Activated CD4-positive, alpha-beta T cell treated with anti-CD3 and anti-CD28 coated beads for 1 hour (primary cell): ENCODE measurements around the gene RBM33.
A peak's percentile ranks its signal among the peaks of the same experiment; 100 is the strongest.
"Not testable (repeated sequence)": the region's sequence is repeated elsewhere in the genome, so short reads cannot be mapped to it uniquely, and the experiment has no call there.

ENCODE experiments used
- DNase-seq: peaks from one replicate; pipeline ENCODE4 v3.0.0-alpha.2; 2020

RBM33 gene

DNA sequence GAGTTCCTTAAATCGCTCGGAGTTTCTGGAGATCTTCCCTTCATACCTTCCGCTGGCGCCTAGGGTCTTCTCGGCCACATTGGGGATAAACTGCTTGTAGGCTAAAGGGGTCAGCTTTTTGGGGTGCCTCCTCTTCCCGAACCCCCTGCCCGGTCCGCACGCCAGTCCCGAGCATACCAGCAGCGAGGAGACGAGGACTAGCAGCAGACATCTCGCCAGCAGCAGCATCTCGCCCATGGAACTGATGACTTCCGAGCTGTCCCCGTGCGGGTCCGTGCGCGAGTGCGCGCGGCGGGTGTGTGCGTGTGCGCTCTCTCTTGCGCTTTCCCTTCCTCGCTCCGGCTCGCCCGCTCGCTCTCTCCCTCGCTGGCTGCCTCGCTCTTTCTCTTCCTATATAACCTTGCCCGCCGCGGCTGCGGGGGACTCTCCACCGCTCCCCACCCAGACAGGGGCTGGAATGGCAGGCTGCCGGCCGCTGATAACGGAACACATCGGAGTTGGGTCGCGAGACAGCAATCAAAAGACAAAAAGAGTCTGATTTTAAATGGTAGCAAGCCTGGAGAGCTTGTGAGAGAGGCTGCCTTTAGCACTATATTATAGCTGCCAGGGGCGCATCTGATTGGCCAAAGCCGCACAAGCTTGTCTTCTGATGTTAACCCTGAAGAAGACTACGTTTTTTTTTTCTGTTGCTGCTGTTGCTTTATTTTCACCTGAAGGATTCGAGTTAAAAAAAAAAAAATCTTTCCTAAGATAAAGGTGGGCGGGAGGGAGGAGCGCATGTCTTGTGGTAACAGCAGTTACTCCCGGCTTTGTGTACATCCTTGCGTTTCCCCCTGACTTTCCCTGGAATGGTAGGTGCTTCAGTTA, 167.7 kb downstream of the RBM33 start, which contains the start of gene SHH:
TSS of gene SHH (minus strand) at position 569 of the 867 bp plus-strand sequence. CDS start at position 228, 341 bp downstream.
- DNase-seq, result no peak

DNA sequence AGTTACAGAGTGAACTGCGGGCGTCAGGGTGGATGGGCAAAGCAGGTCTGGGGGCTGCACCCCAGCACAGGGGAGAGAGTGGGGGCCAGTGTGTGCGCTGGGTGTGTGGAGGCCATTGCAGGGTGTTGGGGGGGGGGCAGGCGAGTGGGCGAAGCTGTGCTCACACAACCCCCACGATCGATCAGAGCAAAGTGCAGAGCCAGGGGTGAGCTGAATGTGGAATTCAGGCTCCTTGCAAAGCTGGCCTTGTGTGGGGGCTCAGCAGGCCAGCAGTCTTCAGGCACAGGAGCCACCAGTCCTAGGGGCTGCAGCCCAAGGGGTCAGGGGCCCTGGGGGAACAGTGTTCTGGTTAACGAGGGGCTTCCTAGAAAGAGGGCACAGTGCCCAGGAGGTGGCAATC, 168.7 kb downstream of the RBM33 start:
- DNase-seq, result no peak

DNA sequence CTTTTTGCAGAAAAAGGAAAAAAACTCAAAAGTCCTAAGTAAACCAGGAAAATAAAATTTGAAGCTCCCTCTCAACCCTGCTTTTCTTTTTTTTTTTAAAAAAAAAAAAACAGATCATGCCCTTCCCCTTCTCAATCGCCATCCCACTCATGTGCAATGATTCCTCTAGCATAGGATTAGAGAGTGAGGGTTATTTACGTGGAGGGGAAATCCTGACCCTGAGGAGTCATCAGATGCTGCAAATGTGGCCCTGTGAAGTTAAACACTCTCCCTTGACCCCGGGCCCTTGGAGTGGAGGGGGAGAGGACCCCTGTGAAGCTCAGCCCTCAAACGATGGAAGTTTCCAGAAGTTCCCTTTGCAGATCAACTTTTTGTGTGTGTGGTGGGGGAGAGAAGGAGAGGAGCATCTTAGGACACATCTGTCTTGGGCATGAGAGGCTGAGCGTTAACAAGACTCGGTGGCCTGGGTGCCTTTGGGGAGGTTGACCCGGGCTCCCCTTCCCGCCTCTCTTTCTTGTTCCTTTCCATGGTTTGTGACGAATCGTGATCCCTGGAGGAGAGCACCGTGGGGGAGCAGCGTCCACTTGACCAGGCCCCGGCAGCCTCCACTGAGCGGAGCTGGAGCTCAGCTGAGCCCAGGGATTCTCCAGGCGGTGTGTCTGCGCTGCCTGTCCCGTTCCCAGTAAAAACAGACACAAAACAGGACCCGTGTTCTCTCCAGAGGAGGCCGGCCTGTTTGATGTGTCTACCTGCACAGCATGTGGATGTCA, 169.3 kb downstream of the RBM33 start:
- no peak for DNase-seq

DNA sequence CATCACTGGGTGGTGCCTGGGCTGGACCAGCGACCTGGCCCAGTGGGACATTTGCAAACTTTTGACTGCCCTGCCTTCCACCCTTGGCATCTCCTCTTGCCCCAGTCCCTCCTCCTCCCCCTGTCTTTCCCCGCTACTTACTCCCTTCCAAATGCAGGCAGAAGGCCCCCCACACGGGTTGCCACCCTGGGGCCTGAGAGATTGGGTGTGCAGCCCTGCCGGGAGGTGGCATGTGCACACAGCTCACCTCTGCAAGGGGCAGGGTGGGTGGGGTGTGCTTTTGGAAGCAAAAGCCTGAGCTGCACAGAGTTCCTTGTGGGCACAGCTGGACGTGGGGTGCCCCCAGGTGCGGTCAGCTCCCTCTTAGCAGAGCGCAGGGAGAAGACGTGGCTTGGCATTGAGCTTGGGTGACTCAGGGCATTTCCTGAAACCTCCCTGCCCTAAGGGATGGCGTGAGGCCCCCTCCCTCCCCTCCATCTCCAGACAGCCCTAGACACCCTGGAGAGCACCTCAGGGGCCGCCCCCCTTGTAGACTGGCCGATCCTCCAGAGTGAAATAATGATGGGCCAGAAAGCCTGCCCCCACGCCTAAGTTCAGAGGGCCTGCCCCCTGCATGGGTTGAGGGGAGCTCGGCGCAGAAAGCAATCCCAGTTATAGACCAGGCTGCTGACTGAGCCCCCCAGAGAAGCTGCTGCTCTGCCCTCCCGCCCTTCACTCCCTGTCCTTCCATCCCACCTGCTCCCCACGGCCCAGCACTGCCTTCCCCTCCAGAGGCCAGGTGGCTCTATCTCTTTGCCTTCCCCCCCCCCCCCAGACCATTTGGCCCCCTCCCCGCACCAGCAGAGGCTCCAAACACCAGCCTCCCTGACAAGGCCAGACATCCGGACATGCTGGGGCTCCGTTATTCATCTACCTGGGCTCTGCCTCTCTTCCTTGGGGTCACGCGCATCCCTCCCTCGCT, 170.1 kb downstream of the RBM33 start:
- DNase-seq, result no peak

DNA sequence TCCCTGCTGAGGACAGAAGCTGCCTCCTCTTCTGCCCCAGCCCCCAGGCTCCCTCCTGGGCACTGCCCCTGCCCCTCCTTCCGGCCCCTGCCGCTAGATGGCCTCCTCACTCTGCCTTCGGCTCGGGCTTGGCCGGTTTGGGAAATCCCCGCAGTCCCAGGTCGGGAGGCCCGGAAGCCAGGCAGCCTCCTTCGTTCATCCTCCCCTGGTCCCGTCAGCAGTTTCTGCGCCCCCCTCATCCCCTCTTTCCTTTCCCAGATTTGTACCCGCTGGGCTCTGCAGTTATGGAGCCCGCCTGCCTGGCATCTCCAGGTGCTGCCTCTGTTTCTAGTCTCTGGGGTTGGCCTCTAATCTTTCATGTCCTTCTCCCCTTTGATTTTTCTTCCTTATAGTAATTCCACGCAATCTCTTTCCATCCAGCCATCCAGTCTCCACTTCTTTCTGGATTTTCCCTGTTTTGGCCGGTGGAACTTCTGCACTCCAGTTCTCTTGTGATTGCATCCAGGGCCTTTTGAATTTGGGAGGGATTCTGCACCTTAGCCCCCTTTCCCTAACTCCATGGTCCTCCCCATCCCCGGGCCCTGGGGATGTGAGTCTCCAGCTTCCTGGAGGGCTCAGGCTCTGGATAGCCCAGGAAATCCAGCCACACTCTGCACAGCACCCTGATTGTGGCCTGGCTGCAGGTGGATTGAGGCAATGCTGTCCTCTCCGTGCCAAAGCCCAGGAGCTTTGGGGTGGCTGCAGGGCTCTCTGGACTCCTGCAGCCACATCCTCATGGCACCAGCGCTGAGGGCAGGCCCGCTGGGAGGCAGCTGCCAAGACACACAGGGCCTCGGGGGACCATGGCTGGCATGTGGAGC, 171.1 kb downstream of the RBM33 start:
- DNase-seq, result peak; percentile 40

- DNase-seq, result no peak
These were observed 171.7 kb downstream of the RBM33 start for GRCh38 chr7:155816192-155816508.

GRCh38 chr7:155816996-155817395, 172.5 kb downstream of the RBM33 start:
- no peak for DNase-seq

DNA sequence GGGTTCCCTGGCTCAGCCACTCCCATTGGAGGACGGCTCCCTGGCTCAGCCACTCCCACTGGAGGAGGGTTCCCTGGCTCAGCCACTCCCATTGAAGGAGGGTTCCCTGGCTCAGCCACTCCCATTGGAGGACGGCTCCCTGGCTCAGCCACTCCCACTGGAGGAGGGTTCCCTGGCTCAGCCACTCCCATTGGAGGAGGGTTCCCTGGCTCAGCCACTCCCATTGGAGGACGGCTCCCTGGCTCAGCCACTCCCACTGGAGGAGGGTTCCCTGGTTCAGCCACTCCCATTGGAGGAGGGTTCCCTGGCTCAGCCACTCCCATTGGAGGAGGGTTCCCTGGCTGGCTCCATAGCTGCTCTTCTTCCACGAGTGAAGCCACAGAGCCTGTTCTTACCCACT, 173.1 kb downstream of the RBM33 start:
- not testable (repeated sequence) for DNase-seq

- DNase-seq, result no peak
These were observed 173.8 kb downstream of the RBM33 start for GRCh38 chr7:155818154-155818819.

DNA sequence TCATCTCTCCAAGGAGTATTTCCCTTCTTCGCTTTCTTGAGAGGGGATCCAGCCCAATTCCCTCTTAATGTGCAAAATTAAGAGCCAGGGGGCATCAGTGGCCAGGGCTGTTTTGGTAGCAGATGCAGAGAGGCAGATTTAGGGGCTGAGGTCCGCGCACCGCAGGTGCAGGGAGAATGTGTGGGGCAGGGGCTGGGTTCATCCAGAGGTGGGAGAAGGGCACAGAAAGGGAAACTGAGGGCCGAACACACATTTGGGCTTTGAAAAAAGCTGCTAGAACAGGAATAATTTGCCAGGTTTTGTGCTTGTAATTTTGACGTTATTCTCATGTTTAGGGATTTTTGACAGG, 174.3 kb downstream of the RBM33 start:
- no peak for DNase-seq

- DNase-seq, result no peak
These were observed 174.7 kb downstream of the RBM33 start for GRCh38 chr7:155819186-155819585.

DNA sequence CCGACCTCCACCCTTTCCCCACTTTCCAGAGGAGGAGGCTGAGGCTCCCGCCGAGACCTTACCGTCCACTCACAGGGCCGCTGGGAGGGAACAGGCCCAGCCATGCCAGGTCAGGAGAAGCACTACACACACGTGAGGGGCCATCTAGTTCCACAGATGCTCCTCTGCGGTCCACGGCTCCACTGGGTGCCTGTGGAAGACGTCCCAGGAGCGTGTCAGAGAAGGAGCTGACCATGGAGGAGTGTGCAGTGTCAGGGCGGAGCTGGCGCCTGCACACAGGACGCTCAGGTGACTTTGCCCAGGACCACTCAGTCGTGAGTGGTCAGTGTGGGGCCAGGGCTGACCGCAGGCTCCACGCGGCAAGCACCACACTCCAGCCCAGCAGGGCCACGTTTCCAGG, 175.8 kb downstream of the RBM33 start:
- DNase-seq, result no peak

GRCh38 chr7:155820788-155821187, 176.3 kb downstream of the RBM33 start:
- DNase-seq, result no peak

DNA sequence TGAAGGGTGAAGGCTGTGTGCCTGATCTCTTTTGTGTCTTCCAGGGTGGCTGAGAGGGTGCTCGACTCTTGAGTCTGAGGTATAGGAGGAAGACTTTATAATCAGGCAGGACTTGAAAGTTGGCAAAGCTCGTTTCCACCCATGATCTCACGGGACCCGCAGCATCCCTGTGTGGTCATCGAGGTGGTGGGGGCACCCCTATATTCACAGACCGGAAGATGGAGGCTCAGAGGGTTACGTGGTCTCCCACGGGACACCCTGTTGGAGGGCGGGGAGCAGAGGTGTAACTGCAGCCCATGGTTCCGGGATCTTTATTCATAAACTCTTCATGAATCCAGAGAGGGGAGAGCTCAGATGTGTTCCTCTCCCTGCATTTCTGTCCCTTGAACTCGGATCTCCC, 177.4 kb downstream of the RBM33 start:
- no peak for DNase-seq

DNA sequence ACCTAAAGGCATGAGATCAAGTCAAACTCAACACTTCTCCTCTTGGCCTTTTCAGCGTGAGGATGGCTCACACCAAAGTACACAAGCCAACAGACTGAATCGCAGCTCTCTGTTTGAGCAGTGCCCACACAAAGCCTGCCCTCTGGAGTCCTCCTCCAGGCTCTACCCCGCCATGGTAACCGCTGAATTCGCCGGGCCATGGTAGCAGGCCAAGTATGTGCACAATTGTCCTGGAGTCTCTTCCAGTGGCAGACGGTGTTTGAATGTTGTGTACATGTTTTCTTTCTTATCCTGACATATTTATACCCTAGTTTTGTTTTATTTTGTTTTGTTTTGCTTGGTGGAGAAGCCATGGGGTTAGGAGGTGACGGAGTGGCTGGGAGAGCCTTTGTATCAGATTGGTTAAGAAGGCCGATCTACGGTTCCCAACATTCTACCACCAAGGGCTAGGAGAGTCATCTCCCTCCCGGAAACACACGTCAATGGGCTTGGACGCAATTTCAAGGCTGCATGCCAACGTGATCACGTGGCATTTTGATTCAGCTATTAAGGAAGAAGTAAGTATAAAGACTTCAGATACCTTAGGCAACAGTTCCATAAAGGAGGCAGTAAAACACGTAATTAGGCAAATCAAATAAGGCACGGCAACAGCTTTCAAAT, 179.9 kb downstream of the RBM33 start:
- no peak for DNase-seq

GRCh38 chr7:155825336-155825735, 180.9 kb downstream of the RBM33 start:
- no peak for DNase-seq

GRCh38 chr7:155829796-155830470, 185.5 kb downstream of the RBM33 start:
- no peak for DNase-seq
